ENCODE results near the gene SPOCK1. TPM values are rescaled to one million over a fixed set of nuclear protein-coding genes. Genes with fewer than 3 reads are reported as not detected.

Gene SPOCK1
- total RNA-seq, 1 experiment from 2014 or later: 0.27 TPM

DNA sequence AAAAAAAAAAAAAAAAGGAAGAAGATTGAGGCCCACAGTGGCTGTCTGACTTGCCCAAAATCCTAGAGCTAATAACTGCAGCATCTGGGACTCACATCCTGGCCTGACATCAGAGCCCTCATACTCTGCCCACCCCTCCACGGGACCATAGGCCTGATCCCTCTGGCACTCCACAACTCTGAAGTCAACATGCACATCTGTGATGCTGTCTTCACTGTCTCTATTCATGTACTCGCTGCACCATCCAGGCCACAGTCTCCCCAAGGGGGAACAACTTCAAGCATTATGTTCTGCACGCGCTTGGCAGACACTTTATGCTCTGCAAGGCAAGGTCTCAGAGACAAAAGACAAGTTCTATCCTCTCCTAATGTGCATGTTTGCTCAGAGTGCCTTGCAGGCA is 158.2 kb downstream of the SPOCK1 start:
- intact Hi-C loops (cut with micrococcal nuclease): loop anchor here (10.0 kb wide), 1 partner anchor 484 kb away; no protein-coding TSS in a partner anchor
- H3K36me3 ChIP-seq (ENCODE audit: control insufficient read depth in 1 of 2, insufficient read depth in 2 of 2, low read length in 2 of 2): no peaks in the 10 kb centered on the region
- ATAC-seq (no peak), DNase-seq (ENCODE audit: low read depth, low spot score) (no peak)
- H3K9me3 ChIP-seq (ENCODE audit: control insufficient read depth in 1 of 2, insufficient read depth in 1 of 2, low read depth in 1 of 2, low read length in 2 of 2): no peaks in the 10 kb centered on the region
- ChIA-PET RAD21 (ENCODE audit: low non-redundant PET in 1 of 2, low total read pairs in 2 of 2, uncharacterized antibody in 2 of 2, unreplicated experiment in 2 of 2) (no interaction called here), CTCF (no interaction called here), POLR2A (no interaction called here)
- no TSS peak for BruUV-seq (replicated peaks)
- no peak overlapping the region for H3K4me3 ChIP-seq (replicated peaks in 1 of 2; ENCODE audit: low read depth in 1 of 2, low read length in 2 of 2)
- H3K79me2 ChIP-seq (ENCODE audit: insufficient read depth, low read length): no peaks in the 10 kb centered on the region
- H4K20me1 ChIP-seq (ENCODE audit: insufficient read depth): no peaks in the 10 kb centered on the region
- H3K4me1 ChIP-seq (ENCODE audit: control insufficient read depth in 1 of 2, insufficient read depth in 2 of 2, low read length in 2 of 2): peaks cover 0 to 4% of the 10 kb centered on the region in 2 experiments; a peak in 1 of 4 replicates
- H3K9me2 ChIP-seq (ENCODE audit: insufficient read depth): no peaks in the 10 kb centered on the region
- H2AFZ ChIP-seq (ENCODE audit: low read depth, low read length, poor library complexity, severe bottlenecking): no peak overlapping the region
- H3K9ac ChIP-seq (ENCODE audit: low read length): no peak overlapping the region
- no peak for TF ChIP-seq ZNF274 (IDR thresholded peaks at IDR 0.05; ENCODE audit: low read depth, low read length)
- TF ChIP-seq YY1 (IDR thresholded peaks at IDR 0.05; ENCODE audit: extremely low read depth, insufficient replicate concordance, low read depth, low read length): no peak
- TF ChIP-seq EGR1 (IDR thresholded peaks at IDR 0.05; ENCODE audit: low read depth): no peak
- TF ChIP-seq EZH2 (IDR thresholded peaks at IDR 0.05): no peak
- TF ChIP-seq, protein P1, sequence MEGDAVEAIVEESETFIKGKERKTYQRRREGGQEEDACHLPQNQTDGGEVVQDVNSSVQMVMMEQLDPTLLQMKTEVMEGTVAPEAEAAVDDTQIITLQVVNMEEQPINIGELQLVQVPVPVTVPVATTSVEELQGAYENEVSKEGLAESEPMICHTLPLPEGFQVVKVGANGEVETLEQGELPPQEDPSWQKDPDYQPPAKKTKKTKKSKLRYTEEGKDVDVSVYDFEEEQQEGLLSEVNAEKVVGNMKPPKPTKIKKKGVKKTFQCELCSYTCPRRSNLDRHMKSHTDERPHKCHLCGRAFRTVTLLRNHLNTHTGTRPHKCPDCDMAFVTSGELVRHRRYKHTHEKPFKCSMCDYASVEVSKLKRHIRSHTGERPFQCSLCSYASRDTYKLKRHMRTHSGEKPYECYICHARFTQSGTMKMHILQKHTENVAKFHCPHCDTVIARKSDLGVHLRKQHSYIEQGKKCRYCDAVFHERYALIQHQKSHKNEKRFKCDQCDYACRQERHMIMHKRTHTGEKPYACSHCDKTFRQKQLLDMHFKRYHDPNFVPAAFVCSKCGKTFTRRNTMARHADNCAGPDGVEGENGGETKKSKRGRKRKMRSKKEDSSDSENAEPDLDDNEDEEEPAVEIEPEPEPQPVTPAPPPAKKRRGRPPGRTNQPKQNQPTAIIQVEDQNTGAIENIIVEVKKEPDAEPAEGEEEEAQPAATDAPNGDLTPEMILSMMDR (IDR thresholded peaks at IDR 0.05 in 2 of 3, conservative IDR thresholded peaks at IDR 0.05 in 1 of 3; ENCODE audit: borderline replicate concordance in 1 of 3, insufficient read depth in 1 of 3, low read depth in 2 of 3, low read length in 2 of 3): no peak
- no peak for TF ChIP-seq SRF (IDR thresholded peaks at IDR 0.05; ENCODE audit: low read depth)
- H3K27ac ChIP-seq (ENCODE audit: low read depth, low read length): no peak overlapping the region
- H3K27me3 ChIP-seq (ENCODE audit: insufficient read depth, low read length): peaks cover 18% of the 10 kb centered on the region
- H3K4me2 ChIP-seq (ENCODE audit: low read length): no peak overlapping the region

DNA sequence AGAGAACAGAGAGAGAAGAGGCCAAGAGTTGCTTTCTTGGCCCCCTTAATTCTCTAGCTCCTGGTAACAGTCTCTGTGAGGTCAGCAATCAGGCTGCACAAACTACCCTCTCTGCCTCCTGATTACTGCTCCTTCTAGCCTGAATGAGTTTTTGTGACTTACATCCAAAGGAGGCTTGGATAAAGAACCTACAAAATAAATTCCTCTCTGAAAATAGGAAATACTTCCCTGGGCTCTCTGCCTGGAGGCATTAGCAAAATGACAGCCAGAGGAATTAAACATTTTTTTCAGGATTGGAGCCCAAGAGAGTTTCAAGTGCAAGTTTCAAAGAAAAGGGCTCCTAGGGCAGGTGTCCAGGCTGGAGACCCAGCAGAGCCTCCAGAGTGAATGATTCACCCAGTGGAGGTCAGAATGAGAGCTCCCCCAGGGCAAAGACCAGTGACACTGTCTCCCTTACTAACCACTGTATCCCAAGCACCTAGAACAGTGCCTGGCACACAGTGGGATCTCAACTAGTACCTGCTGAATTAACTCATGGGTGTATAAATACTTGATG is 162.5 kb downstream of the SPOCK1 start:
- Histone ChIP-seq H3K9me2 (ENCODE audit: insufficient read depth) (no peaks in the 10 kb centered on the region), H3K79me2 (ENCODE audit: insufficient read depth, low read length) (no peaks in the 10 kb centered on the region), H3K27me3 (ENCODE audit: insufficient read depth, low read length) (peaks cover 26% of the 10 kb centered on the region), H3K27ac (ENCODE audit: low read depth, low read length) (no peak overlapping the region), H3K9me3 (ENCODE audit: control insufficient read depth in 1 of 2, insufficient read depth in 1 of 2, low read depth in 1 of 2, low read length in 2 of 2) (no peaks in the 10 kb centered on the region), H3K36me3 (ENCODE audit: control insufficient read depth in 1 of 2, insufficient read depth in 2 of 2, low read length in 2 of 2) (no peaks in the 10 kb centered on the region), H3K4me3 (replicated peaks in 1 of 2; ENCODE audit: low read depth in 1 of 2, low read length in 2 of 2) (no peak overlapping the region), H2AFZ (ENCODE audit: low read depth, low read length, poor library complexity, severe bottlenecking) (no peak overlapping the region), H3K9ac (ENCODE audit: low read length) (no peak overlapping the region), H4K20me1 (ENCODE audit: insufficient read depth) (no peaks in the 10 kb centered on the region), H3K4me2 (ENCODE audit: low read length) (no peak overlapping the region), H3K4me1 (ENCODE audit: control insufficient read depth in 1 of 2, insufficient read depth in 2 of 2, low read length in 2 of 2) (no peaks in the 10 kb centered on the region)
- ATAC-seq (no peak), DNase-seq (ENCODE audit: low read depth, low spot score) (no peak)
- RAD21 ChIA-PET (ENCODE audit: low non-redundant PET in 1 of 2, low total read pairs in 2 of 2, uncharacterized antibody in 2 of 2, unreplicated experiment in 2 of 2): no interaction called here
- CTCF ChIA-PET: no interaction called here
- POLR2A ChIA-PET: no interaction called here
- no TSS peak for BruUV-seq (replicated peaks)
- intact Hi-C loops (cut with micrococcal nuclease): no loop called here
- TF ChIP-seq, protein P2, sequence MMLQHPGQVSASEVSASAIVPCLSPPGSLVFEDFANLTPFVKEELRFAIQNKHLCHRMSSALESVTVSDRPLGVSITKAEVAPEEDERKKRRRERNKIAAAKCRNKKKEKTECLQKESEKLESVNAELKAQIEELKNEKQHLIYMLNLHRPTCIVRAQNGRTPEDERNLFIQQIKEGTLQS (IDR thresholded peaks at IDR 0.05): no peak
- TF ChIP-seq EZH2phosphoT487 (IDR thresholded peaks at IDR 0.05; ENCODE audit: borderline replicate concordance) (no peak), SP1 (IDR thresholded peaks at IDR 0.05; ENCODE audit: low read depth) (no peak), CBX3 (IDR thresholded peaks at IDR 0.05; ENCODE audit: low read depth) (no peak), POLR2AphosphoS5 (IDR thresholded peaks at IDR 0.05; ENCODE audit: low read depth, low read length) (no peak), EGR1 (IDR thresholded peaks at IDR 0.05; ENCODE audit: low read depth) (no peak), SIN3A (IDR thresholded peaks at IDR 0.05; ENCODE audit: low read depth) (no peak)
- TF ChIP-seq, protein P3, sequence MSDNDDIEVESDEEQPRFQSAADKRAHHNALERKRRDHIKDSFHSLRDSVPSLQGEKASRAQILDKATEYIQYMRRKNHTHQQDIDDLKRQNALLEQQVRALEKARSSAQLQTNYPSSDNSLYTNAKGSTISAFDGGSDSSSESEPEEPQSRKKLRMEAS (IDR thresholded peaks at IDR 0.05): no peak
- TF ChIP-seq, protein P4, sequence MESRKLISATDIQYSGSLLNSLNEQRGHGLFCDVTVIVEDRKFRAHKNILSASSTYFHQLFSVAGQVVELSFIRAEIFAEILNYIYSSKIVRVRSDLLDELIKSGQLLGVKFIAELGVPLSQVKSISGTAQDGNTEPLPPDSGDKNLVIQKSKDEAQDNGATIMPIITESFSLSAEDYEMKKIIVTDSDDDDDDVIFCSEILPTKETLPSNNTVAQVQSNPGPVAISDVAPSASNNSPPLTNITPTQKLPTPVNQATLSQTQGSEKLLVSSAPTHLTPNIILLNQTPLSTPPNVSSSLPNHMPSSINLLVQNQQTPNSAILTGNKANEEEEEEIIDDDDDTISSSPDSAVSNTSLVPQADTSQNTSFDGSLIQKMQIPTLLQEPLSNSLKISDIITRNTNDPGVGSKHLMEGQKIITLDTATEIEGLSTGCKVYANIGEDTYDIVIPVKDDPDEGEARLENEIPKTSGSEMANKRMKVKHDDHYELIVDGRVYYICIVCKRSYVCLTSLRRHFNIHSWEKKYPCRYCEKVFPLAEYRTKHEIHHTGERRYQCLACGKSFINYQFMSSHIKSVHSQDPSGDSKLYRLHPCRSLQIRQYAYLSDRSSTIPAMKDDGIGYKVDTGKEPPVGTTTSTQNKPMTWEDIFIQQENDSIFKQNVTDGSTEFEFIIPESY (IDR thresholded peaks at IDR 0.05; ENCODE audit: extremely low read depth, insufficient replicate concordance, low read length): no peak

Measured in HCT116 (cell line).